COLO829 (cell line): ENCODE results near the gene COL15A1.

ENCODE experiments used
- DNase-seq: peaks from one replicate; pipeline ENCODE4 v3.0.0; 2012; ENCODE audit warnings: low spot score

COL15A1 gene

GRCh38 chr9:99015448-99015847 lies 71.7 kb downstream of the COL15A1 start:
- DNase-seq: no peak

- no peak for DNase-seq
Observed at GRCh38 chr9:99015890-99016289, 72.2 kb downstream of the COL15A1 start.

GRCh38 chr9:99016681-99017387 lies 73.1 kb downstream of the COL15A1 start:
- no peak for DNase-seq

- DNase-seq: no peak
Observed at GRCh38 chr9:99018653-99019052, 74.9 kb downstream of the COL15A1 start.

GRCh38 chr9:99019510-99020331 lies 76.0 kb downstream of the COL15A1 start:
- peak; percentile 18 for DNase-seq

- DNase-seq: no peak
Observed at GRCh38 chr9:99020786-99021436, 77.2 kb downstream of the COL15A1 start.

GRCh38 chr9:99021512-99021911 lies 77.8 kb downstream of the COL15A1 start:
- DNase-seq: no peak

GRCh38 chr9:99023231-99023630 lies 79.5 kb downstream of the COL15A1 start:
- no peak for DNase-seq

- DNase-seq: no peak
Observed at GRCh38 chr9:99023831-99024230, 80.1 kb downstream of the COL15A1 start.

GRCh38 chr9:99024959-99025358 lies 81.3 kb downstream of the COL15A1 start:
- no peak for DNase-seq

GRCh38 chr9:99025616-99026270 lies 82.0 kb downstream of the COL15A1 start:
- no peak for DNase-seq

GRCh38 chr9:99026271-99026955 lies 82.7 kb downstream of the COL15A1 start:
- DNase-seq: no peak

GRCh38 chr9:99026956-99027298 lies 83.2 kb downstream of the COL15A1 start:
- DNase-seq: no peak

GRCh38 chr9:99027443-99027842 lies 83.7 kb downstream of the COL15A1 start:
- DNase-seq: no peak

GRCh38 chr9:99029083-99029645 lies 85.5 kb downstream of the COL15A1 start:
- DNase-seq: no peak

GRCh38 chr9:99030092-99030511 lies 86.4 kb downstream of the COL15A1 start:
- DNase-seq: no peak

- no peak for DNase-seq
Observed at GRCh38 chr9:99030610-99031109, 87.0 kb downstream of the COL15A1 start.

- DNase-seq: no peak
Observed at GRCh38 chr9:99031319-99031718, 87.6 kb downstream of the COL15A1 start.

- DNase-seq: no peak
Observed at GRCh38 chr9:99031994-99032393, 88.3 kb downstream of the COL15A1 start.

GRCh38 chr9:99034149-99034548 lies 90.4 kb downstream of the COL15A1 start:
- DNase-seq: no peak

GRCh38 chr9:99035313-99035712 lies 91.6 kb downstream of the COL15A1 start:
- DNase-seq: no peak
